Smooth muscle cell (in vitro differentiated cells): ENCODE data around the gene RDM1. TPM values are rescaled to one million over a fixed set of nuclear protein-coding genes. Genes with fewer than 3 reads are reported as not detected.

Experiments used
- DNase-seq: peaks from one replicate; lab custom pipeline; 2025; ENCODE audit not compliant: unreplicated experiment; lab: John Stamatoyannopoulos, UW
- H2AFZ ChIP-seq: fragments of 200-600 bp; sonication (generic); 2 replicates; pipeline ENCODE4 v1.6.0; 2016; ENCODE audit warnings: antibody characterized with exemption, low read depth, mild to moderate bottlenecking
- H3F3A ChIP-seq: fragments of 200-600 bp; sonication (generic); 2 replicates; pipeline ENCODE4 v1.6.0; 2017; ENCODE audit warnings: antibody characterized with exemption, low read depth
- H3K27ac ChIP-seq: fragments of 200-600 bp; sonication (generic); 2 replicates; pipeline ENCODE4 v1.5.1; 2016; ENCODE audit warnings: low read depth, mild to moderate bottlenecking
- H3K27me3 ChIP-seq: fragments of 200-600 bp; sonication (generic); 2 replicates; pipeline ENCODE4 v1.6.1; 2016; ENCODE audit warnings: low read depth, mild to moderate bottlenecking
- H3K36me3 ChIP-seq: fragments of 200-600 bp; sonication (generic); 2 replicates; pipeline ENCODE4 v1.5.1; 2016; ENCODE audit warnings: low read depth
- H3K4me1 ChIP-seq: fragments of 200-600 bp; sonication (generic); 2 replicates; pipeline ENCODE4 v1.5.1; 2016; ENCODE audit warnings: low read depth
- H3K4me2 ChIP-seq: fragments of 200-600 bp; sonication (generic); 2 replicates; pipeline ENCODE4 v1.6.0; 2016; ENCODE audit warnings: mild to moderate bottlenecking
- H3K4me3 ChIP-seq: fragments of 200-600 bp; sonication (generic); 2 replicates; pipeline ENCODE4 v1.5.1; 2016; ENCODE audit warnings: mild to moderate bottlenecking
- H3K79me2 ChIP-seq: fragments of 200-600 bp; sonication (generic); 2 replicates; pipeline ENCODE4 v1.6.0; 2016; ENCODE audit warnings: low read depth, mild to moderate bottlenecking
- H3K9ac ChIP-seq: fragments of 200-600 bp; sonication (generic); 2 replicates; pipeline ENCODE4 v1.6.0; 2016; ENCODE audit warnings: low read depth
- H3K9me3 ChIP-seq: fragments of 200-600 bp; sonication (generic); replicated peaks from 2 replicates; pipeline ENCODE4 v1.5.1; 2016; ENCODE audit warnings: low read depth
- H4K20me1 ChIP-seq: fragments of 200-600 bp; sonication (generic); 2 replicates; pipeline ENCODE4 v1.6.0; 2016; ENCODE audit warnings: low read depth
- WGBS: methylation state at CpG from one replicate; pipeline ENCODE4 v1.1.7; 2016; ENCODE audit warnings: low lambda C conversion rate; 5-methylcytosine and 5-hydroxymethylcytosine counted together
- polyA plus RNA-seq: library from polyadenylated mRNA; unstranded; fragments of >200 nt; fragmentation: Nextera tagmentation; extraction: Ambion mirVana; gene quantifications from 2 replicates; pipeline ENCODE4 v1.2.1, GENCODE V29; 2016
- total RNA-seq: library from RNA; depleted of rRNA; stranded (reverse); fragments of >200 nt; gene quantifications from 2 replicates; pipeline ENCODE4 v1.2.3, GENCODE V29; 2014
- TF ChIP-seq, protein P1 (sequence below): fragments of 200-600 bp; sonication (generic); IDR thresholded peaks from 2 replicates; pipeline ENCODE4 v1.5.1; 2017; ENCODE audit warnings: borderline replicate concordance, mild to moderate bottlenecking, antibody characterized with exemption; ENCODE audit not compliant: insufficient read depth, poor library complexity, severe bottlenecking

RDM1 gene
- total and polyA plus RNA-seq, 2 experiments from 2014 or later: 0.43 TPM; not detected in 1

DNA sequence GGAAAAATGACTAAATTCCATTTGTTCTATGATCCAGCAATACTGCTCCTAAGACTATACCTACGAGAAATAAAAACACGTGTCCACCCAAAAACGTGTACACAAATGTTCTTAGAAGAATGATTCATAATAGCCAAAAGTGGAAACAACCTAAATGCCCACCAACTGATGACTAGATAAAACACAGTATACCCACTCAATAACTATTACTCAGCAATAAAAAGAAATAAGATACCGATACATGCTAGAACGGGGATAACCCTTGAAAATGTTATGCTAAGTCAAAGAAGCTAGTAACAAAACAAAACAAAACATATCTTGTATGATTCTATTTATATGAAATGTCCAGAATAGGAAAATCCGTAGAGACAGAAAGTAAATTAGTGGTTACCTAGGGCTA, 33.1 kb upstream of the RDM1 start:
- Histone ChIP-seq H3F3A (no peaks in the 10 kb centered on the region), H3K9me3 (no peaks in the 10 kb centered on the region), H4K20me1 (no peaks in the 10 kb centered on the region), H3K4me2 (no peak overlapping the region), H3K36me3 (no peaks in the 10 kb centered on the region), H3K9ac (no peak overlapping the region), H3K27me3 (peaks cover 17% of the 10 kb centered on the region), H3K4me3 (no peak overlapping the region), H2AFZ (no peak overlapping the region), H3K4me1 (no peaks in the 10 kb centered on the region), H3K27ac (no peak overlapping the region), H3K79me2 (no peaks in the 10 kb centered on the region)
- WGBS: 92% methylated on average over 6 of the region's 6 CpGs
- TF ChIP-seq, protein P1, sequence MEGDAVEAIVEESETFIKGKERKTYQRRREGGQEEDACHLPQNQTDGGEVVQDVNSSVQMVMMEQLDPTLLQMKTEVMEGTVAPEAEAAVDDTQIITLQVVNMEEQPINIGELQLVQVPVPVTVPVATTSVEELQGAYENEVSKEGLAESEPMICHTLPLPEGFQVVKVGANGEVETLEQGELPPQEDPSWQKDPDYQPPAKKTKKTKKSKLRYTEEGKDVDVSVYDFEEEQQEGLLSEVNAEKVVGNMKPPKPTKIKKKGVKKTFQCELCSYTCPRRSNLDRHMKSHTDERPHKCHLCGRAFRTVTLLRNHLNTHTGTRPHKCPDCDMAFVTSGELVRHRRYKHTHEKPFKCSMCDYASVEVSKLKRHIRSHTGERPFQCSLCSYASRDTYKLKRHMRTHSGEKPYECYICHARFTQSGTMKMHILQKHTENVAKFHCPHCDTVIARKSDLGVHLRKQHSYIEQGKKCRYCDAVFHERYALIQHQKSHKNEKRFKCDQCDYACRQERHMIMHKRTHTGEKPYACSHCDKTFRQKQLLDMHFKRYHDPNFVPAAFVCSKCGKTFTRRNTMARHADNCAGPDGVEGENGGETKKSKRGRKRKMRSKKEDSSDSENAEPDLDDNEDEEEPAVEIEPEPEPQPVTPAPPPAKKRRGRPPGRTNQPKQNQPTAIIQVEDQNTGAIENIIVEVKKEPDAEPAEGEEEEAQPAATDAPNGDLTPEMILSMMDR: no peak
- no peak for DNase-seq

DNA sequence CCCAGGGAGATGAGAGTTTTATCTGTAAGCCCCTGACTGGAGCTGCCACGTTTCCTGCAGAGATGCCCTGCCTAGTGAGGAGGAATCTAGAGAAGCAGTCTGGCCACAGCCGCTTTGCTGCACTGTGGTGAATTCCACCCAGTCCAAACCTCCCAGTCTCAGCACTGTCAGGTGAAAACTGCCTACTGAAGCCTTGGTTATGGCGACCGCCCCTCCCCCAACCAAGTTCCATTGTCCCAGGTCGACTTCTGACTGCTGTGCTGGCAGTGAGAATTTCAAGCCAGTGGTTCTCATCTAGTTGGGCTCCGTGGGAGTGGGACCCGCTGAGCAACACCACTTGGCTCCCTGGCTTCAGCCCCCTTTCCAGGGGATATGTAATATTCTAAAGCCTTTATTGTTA, 23.1 kb upstream of the RDM1 start:
- no peaks in the 10 kb centered on the region for H3K79me2 ChIP-seq
- no peak overlapping the region for H3K9ac ChIP-seq
- TF ChIP-seq, protein P1: no peak
- no peaks in the 10 kb centered on the region for H3K4me1 ChIP-seq
- H3K36me3 ChIP-seq: no peaks in the 10 kb centered on the region
- no peaks in the 10 kb centered on the region for H3K9me3 ChIP-seq
- no peak overlapping the region for H3K27ac ChIP-seq
- no peak for DNase-seq
- peaks cover 10% of the 10 kb centered on the region for H3K27me3 ChIP-seq
- no peaks in the 10 kb centered on the region for H4K20me1 ChIP-seq
- no peak overlapping the region for H3K4me3 ChIP-seq
- no peak overlapping the region for H2AFZ ChIP-seq
- 68% methylated on average over 7 of the region's 7 CpGs for WGBS
- H3F3A ChIP-seq: no peaks in the 10 kb centered on the region
- no peak overlapping the region for H3K4me2 ChIP-seq

DNA sequence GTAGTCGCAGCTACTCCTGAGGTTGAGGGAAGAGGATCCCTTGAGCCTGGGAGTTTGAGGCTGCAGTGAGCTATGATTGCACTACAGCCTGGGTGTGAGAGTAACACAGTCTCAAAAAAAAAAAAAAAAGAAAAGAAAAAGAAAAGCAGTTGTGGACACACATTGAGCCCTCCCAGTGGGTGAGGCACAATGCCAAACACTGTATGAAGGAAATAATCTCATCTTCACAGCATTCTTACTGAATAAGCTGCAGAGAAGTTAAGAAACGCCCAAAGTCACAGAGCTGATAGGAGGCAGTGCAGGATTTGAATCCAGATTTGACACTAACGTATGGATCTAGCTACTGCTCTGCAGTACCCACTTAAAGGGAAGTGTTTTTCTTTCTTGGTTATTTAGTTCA, 18.8 kb upstream of the RDM1 start:
- WGBS: 85% methylated on average over 3 of the region's 3 CpGs
- Histone ChIP-seq H3K36me3 (no peaks in the 10 kb centered on the region), H3K9me3 (no peaks in the 10 kb centered on the region), H2AFZ (no peak overlapping the region), H4K20me1 (no peaks in the 10 kb centered on the region), H3K27ac (no peak overlapping the region), H3K9ac (no peak overlapping the region), H3F3A (no peaks in the 10 kb centered on the region), H3K79me2 (no peaks in the 10 kb centered on the region), H3K4me3 (no peak overlapping the region), H3K4me1 (no peaks in the 10 kb centered on the region), H3K27me3 (peaks cover 3% of the 10 kb centered on the region), H3K4me2 (no peak overlapping the region)
- TF ChIP-seq, protein P1: no peak
- no peak for DNase-seq

DNA sequence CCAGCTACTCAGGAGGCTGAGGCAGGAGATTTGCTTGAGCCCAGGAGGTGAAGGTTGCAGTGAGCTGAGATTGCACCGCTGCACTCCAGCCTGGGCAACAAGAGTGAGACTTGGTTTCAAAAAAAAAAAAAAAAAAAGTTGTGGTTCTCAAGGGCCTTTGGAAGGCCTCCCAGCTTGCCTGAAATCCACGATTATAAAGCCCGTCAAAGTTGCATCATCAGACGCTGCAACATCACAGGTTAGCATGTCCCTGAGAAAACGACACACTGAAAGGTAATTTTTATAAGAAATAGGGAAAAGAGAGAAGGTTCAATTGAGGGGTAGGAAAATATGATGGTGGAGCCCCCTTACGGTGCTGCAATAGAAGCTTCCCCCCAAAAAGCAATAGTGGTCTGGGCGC, 17.5 kb upstream of the RDM1 start:
- 97% methylated on average over 7 of the region's 7 CpGs for WGBS
- no peak overlapping the region for H2AFZ ChIP-seq
- TF ChIP-seq, protein P1: no peak

More for the DNA sequence above, 17.5 kb upstream of the RDM1 start:
- Histone ChIP-seq H3K27me3 (peaks cover 3% of the 10 kb centered on the region), H3F3A (no peaks in the 10 kb centered on the region), H3K79me2 (no peaks in the 10 kb centered on the region), H3K4me1 (no peaks in the 10 kb centered on the region), H3K27ac (no peak overlapping the region), H3K9ac (no peak overlapping the region), H3K4me3 (no peak overlapping the region), H3K9me3 (no peaks in the 10 kb centered on the region), H3K4me2 (no peak overlapping the region), H3K36me3 (no peaks in the 10 kb centered on the region), H4K20me1 (no peaks in the 10 kb centered on the region)
- no peak for DNase-seq
